Endodermal cell (in vitro differentiated cells): ENCODE results near the gene PITPNM1. TPM values are rescaled to one million over a fixed set of nuclear protein-coding genes. Genes with fewer than 3 reads are reported as not detected.

ENCODE experiments used
- DNase-seq: peaks from one replicate; pipeline ENCODE4 v3.0.0-alpha.2; 2017
- H3K27ac ChIP-seq: 2 replicates; pipeline ENCODE4 v1.5.1; 2013; ENCODE audit warnings: mild to moderate bottlenecking, low read depth, low read length, moderate library complexity
- H3K27me3 ChIP-seq: 2 replicates; pipeline ENCODE4 v1.6.1; 2013; ENCODE audit warnings: mild to moderate bottlenecking, low read length, moderate library complexity; ENCODE audit not compliant: insufficient read depth, control insufficient read depth, poor library complexity, severe bottlenecking
- H3K36me3 ChIP-seq: 2 replicates; pipeline ENCODE4 v1.7.0; 2013; ENCODE audit warnings: mild to moderate bottlenecking, low read length, moderate library complexity; ENCODE audit not compliant: control insufficient read depth, insufficient read depth
- H3K4me1 ChIP-seq: one replicate; pipeline ENCODE4 v1.7.0; 2013; ENCODE audit warnings: low read length; ENCODE audit not compliant: control insufficient read depth, insufficient read depth
- H3K4me3 ChIP-seq: 2 replicates; pipeline ENCODE4 v1.5.1; 2013; ENCODE audit warnings: mild to moderate bottlenecking, low read length, moderate library complexity
- H3K9ac ChIP-seq: 2 replicates; pipeline ENCODE4 v1.6.1; 2013; ENCODE audit warnings: mild to moderate bottlenecking, low read length, moderate library complexity; ENCODE audit not compliant: poor library complexity, severe bottlenecking; ENCODE audit errors: extremely low read depth
- H3K9me3 ChIP-seq: 2 replicates; pipeline ENCODE4 v1.6.1; 2013; ENCODE audit warnings: mild to moderate bottlenecking, low read length, moderate library complexity; ENCODE audit not compliant: control insufficient read depth
- H3K27ac Mint-ChIP-seq: 2 replicates; pipeline ENCODE4 v1.8.0; 2020; ENCODE audit warnings: mixed read lengths
- H3K27me3 Mint-ChIP-seq: 2 replicates; pipeline ENCODE4 v1.8.0; 2021; ENCODE audit warnings: mild to moderate bottlenecking, mixed read lengths; ENCODE audit not compliant: insufficient read depth
- H3K36me3 Mint-ChIP-seq: 2 replicates; pipeline ENCODE4 v1.8.0; 2020; ENCODE audit warnings: low read depth, mixed read lengths
- H3K4me1 Mint-ChIP-seq: 2 replicates; pipeline ENCODE4 v1.8.0; 2020; ENCODE audit warnings: mixed read lengths
- H3K4me3 Mint-ChIP-seq: 2 replicates; pipeline ENCODE4 v1.8.0; 2020; ENCODE audit warnings: mild to moderate bottlenecking, moderate library complexity, mixed read lengths
- H3K9me3 Mint-ChIP-seq: 2 replicates; pipeline ENCODE4 v1.8.0; 2020; ENCODE audit warnings: mild to moderate bottlenecking, mixed read lengths
- CTCF ChIP-seq: fragments of 200-600 bp; sonication (generic); conservative IDR thresholded peaks from 2 replicates; pipeline ENCODE4 v1.5.0; 2021; ENCODE audit warnings: antibody characterized with exemption, mild to moderate bottlenecking
- WGBS, 2 experiments: methylation state at CpG; one replicate each; pipeline versions ENCODE4 v1.1.5 to v1.1.7; 2013; ENCODE audit warnings: missing lambda C conversion rate in 2 of 2, mixed read lengths in 1 of 2; ENCODE audit not compliant: insufficient coverage in 1 of 2, insufficient read length in 1 of 2; 5-methylcytosine and 5-hydroxymethylcytosine counted together
- microRNA-seq: library from miRNA; unstranded; fragments of <30 nt; microRNA quantifications from one replicate; pipeline ENCODE4 v1.2.0, GENCODE V29; 2020; ENCODE audit warnings: borderline microRNAs expressed
- total RNA-seq, 2 donors: library from RNA; stranded (reverse); fragmentation: NEBNext Ultra II Directional in 1 of 2; extraction: Animal tissue kit (Norgen Biotek cat#: 25700) in 1 of 2; gene quantifications; 2 replicates in 1 of 2; 3 replicates in 1 of 2; pipeline ENCODE4 v1.2.1, GENCODE V29; 2021

Gene PITPNM1
- total RNA-seq, 2 donors from 2014 or later, result 94.6 to 104 TPM

GRCh38 chr11:67448220-67448609 lies 56.9 kb downstream of the PITPNM1 start:
- no peak overlapping the region for H3K4me3 Mint-ChIP-seq
- H3K36me3 ChIP-seq, result no peaks in the 10 kb centered on the region
- H3K4me1 ChIP-seq, result no peaks in the 10 kb centered on the region
- DNase-seq, result no peak
- H3K4me3 ChIP-seq, result no peak overlapping the region
- no peaks in the 10 kb centered on the region for H3K4me1 Mint-ChIP-seq
- no peaks in the 10 kb centered on the region for H3K9me3 ChIP-seq
- TF ChIP-seq CTCF, result no peak
- no peak overlapping the region for H3K9ac ChIP-seq
- no peaks in the 10 kb centered on the region for H3K9me3 Mint-ChIP-seq
- no peaks in the 10 kb centered on the region for H3K36me3 Mint-ChIP-seq
- H3K27ac Mint-ChIP-seq, result no peak overlapping the region
- WGBS, 2 experiments, result 95 to 100% methylated on average over 3 to 7 of the region's 7 CpGs
- H3K27me3 Mint-ChIP-seq, result no peaks in the 10 kb centered on the region
- H3K27ac ChIP-seq, result no peak overlapping the region
- no peaks in the 10 kb centered on the region for H3K27me3 ChIP-seq

GRCh38 chr11:67445515-67445914 lies 59.6 kb downstream of the PITPNM1 start:
- H3K9me3 ChIP-seq, result no peaks in the 10 kb centered on the region
- 83 to 89% methylated on average over 3 to 5 of the region's 5 CpGs for WGBS, 2 experiments
- Mint-ChIP-seq H3K4me1 (no peaks in the 10 kb centered on the region), H3K27ac (peak overlapping the region; percentile 23), H3K9me3 (no peaks in the 10 kb centered on the region), H3K4me3 (no peak overlapping the region), H3K36me3 (peaks cover 12% of the 10 kb centered on the region), H3K27me3 (no peaks in the 10 kb centered on the region)
- no peaks in the 10 kb centered on the region for H3K4me1 ChIP-seq
- DNase-seq, result no peak
- H3K9ac ChIP-seq, result no peak overlapping the region
- H3K27me3 ChIP-seq, result no peaks in the 10 kb centered on the region
- peaks cover 13% of the 10 kb centered on the region for H3K36me3 ChIP-seq
- H3K4me3 ChIP-seq, result no peak overlapping the region
- no peak for TF ChIP-seq CTCF
- no peak overlapping the region for H3K27ac ChIP-seq

GRCh38 chr11:67442504-67443404 lies 62.4 kb downstream of the PITPNM1 start:
- H3K27ac ChIP-seq, result no peak overlapping the region
- Mint-ChIP-seq H3K4me1 (no peaks in the 10 kb centered on the region), H3K9me3 (no peaks in the 10 kb centered on the region), H3K36me3 (peaks cover 24% of the 10 kb centered on the region), H3K27me3 (no peaks in the 10 kb centered on the region), H3K4me3 (peak overlapping the region; percentile 84), H3K27ac (peak overlapping the region; percentile 90)
- H3K27me3 ChIP-seq, result no peaks in the 10 kb centered on the region
- TF ChIP-seq CTCF, result no peak
- H3K36me3 ChIP-seq, result peaks cover 25% of the 10 kb centered on the region
- no peaks in the 10 kb centered on the region for H3K9me3 ChIP-seq
- H3K4me3 ChIP-seq, result peak overlapping the region; percentile 86
- DNase-seq, result no peak
- H3K4me1 ChIP-seq, result no peaks in the 10 kb centered on the region
- WGBS, 2 experiments, result 39 to 56% methylated on average over 7 to 43 of the region's 45 CpGs
- peak overlapping the region; percentile 68 for H3K9ac ChIP-seq

Small RNA genes lying within 50 kb of the gene (microRNA-seq; reads per million reads assigned to microRNA genes)
- gene MIR6752, result not detected

Other genes with a start within 250 kb of the PITPNM1 start
- 10 to 100 TPM; 58.0 to 61.7 TPM for gene GRK2, start 238.9 kb downstream of the PITPNM1 start, total RNA-seq
- gene ANKRD13D, start 216.1 kb downstream of the PITPNM1 start, total RNA-seq, result 10 to 100 TPM; 56.6 to 58.6 TPM
- 10 to 100 TPM; 39.1 to 44.4 TPM for gene SSH3, start 201.8 kb downstream of the PITPNM1 start, total RNA-seq
- gene POLD4, start 151.8 kb downstream of the PITPNM1 start, total RNA-seq, result 10 to 100 TPM; 40.7 to 47.6 TPM
- gene CLCF1, start 131.8 kb downstream of the PITPNM1 start, total RNA-seq, result 1 to 10 TPM; 3.6 to 4.8 TPM
- gene RAD9A, start 113.4 kb downstream of the PITPNM1 start, total RNA-seq, result 10 to 100 TPM; 28.3 to 41.4 TPM
- gene PPP1CA, start 103.5 kb downstream of the PITPNM1 start, total RNA-seq, result 100 to 1,000 TPM; 182 to 212 TPM
- gene TBC1D10C, start 101.3 kb downstream of the PITPNM1 start, total RNA-seq, result under 1 TPM in 1 of 2 donors, not detected in 1; 0.20 TPM
- 1 to 10 TPM; 1.6 to 2.2 TPM for gene CARNS1, start 89.7 kb downstream of the PITPNM1 start, total RNA-seq
- gene RPS6KB2, start 76.9 kb downstream of the PITPNM1 start, total RNA-seq, result 10 to 100 TPM; 47.0 to 51.8 TPM
- gene PTPRCAP, start 67.7 kb downstream of the PITPNM1 start, total RNA-seq, result 1 to 10 TPM in 1 of 2 donors, not detected in 1; 2.1 TPM
- 100 to 1,000 TPM; 112 to 131 TPM for gene CORO1B, start 61.9 kb downstream of the PITPNM1 start, total RNA-seq
- gene GPR152, start 52.6 kb downstream of the PITPNM1 start, total RNA-seq, result not detected
- gene CABP4, start 50.0 kb downstream of the PITPNM1 start, total RNA-seq, result not detected
- 10 to 100 TPM; 67.4 to 87.8 TPM for gene TMEM134, start 36.1 kb downstream of the PITPNM1 start, total RNA-seq
- gene AIP, start 22.3 kb downstream of the PITPNM1 start, total RNA-seq, result 10 to 100 TPM; 27.6 to 33.8 TPM
- gene CDK2AP2, start 2.8 kb upstream of the PITPNM1 start, total RNA-seq, result 10 to 100 TPM; 30.6 to 47.6 TPM
- gene CABP2, start 18.1 kb upstream of the PITPNM1 start, total RNA-seq, result not detected
- 1,000 to 10,000 TPM; 1,359 to 1,473 TPM for gene GSTP1, start 78.4 kb upstream of the PITPNM1 start, total RNA-seq
- 100 to 1,000 TPM; 135 to 160 TPM for gene NDUFV1, start 101.6 kb upstream of the PITPNM1 start, total RNA-seq
- 10 to 100 TPM in 1 of 2 donors, 1 to 10 TPM in 1; 9.5 to 13.1 TPM for gene NUDT8, start 124.6 kb upstream of the PITPNM1 start, total RNA-seq
- gene TBX10, start 134.4 kb upstream of the PITPNM1 start, total RNA-seq, result not detected
- gene ACY3, start 145.4 kb upstream of the PITPNM1 start, total RNA-seq, result under 1 TPM; 0.20 to 0.71 TPM
- not detected for gene ALDH3B2, start 169.3 kb upstream of the PITPNM1 start, total RNA-seq